SK-N-MC (cell line): ENCODE data around the gene SEMG2.

Experiments
- EZH2 ChIP-seq: fragments of 200-600 bp; sonication (generic); IDR thresholded peaks from one replicate; pipeline ENCODE4 v1.6.1; 2017; ENCODE audit warnings: antibody characterized with exemption
- POLR2AphosphoS5 ChIP-seq: IDR thresholded peaks from 2 replicates; pipeline ENCODE4 v1.6.1; 2012; ENCODE audit warnings: mild to moderate bottlenecking, low read depth, low read length, borderline replicate concordance

- TF ChIP-seq POLR2AphosphoS5 (no peak), EZH2 (no peak)
Observed at GRCh38 chr20:45247865-45248264, 26.7 kb downstream of the SEMG2 start.
